NT2/D1 (cell line): Measurements from ENCODE around the gene FOXP4.
A peak's percentile ranks its signal among the peaks of the same experiment; 100 is the strongest.

Experiments
- DNase-seq: peaks from one replicate; pipeline ENCODE4 v3.0.0-alpha.2; 2011; ENCODE audit warnings: low read depth, low spot score
- H3K27me3 ChIP-seq: 2 replicates; pipeline ENCODE4 v1.6.0; 2011; ENCODE audit warnings: mild to moderate bottlenecking; ENCODE audit not compliant: insufficient read length, insufficient read depth
- H3K36me3 ChIP-seq: 2 replicates; pipeline ENCODE4 v1.6.1; 2011; ENCODE audit warnings: mild to moderate bottlenecking, low read length, mixed read lengths; ENCODE audit not compliant: insufficient read depth, insufficient read length
- H3K4me1 ChIP-seq: 2 replicates; pipeline ENCODE4 v1.5.1; 2011; ENCODE audit not compliant: insufficient read depth, insufficient read length
- H3K4me3 ChIP-seq: 2 replicates; pipeline ENCODE4 v1.5.1; 2011; ENCODE audit warnings: low read depth; ENCODE audit not compliant: insufficient read length
- H3K9ac ChIP-seq: 2 replicates; pipeline ENCODE4 v1.6.0; 2011; ENCODE audit warnings: low read depth; ENCODE audit not compliant: insufficient read length
- H3K9me3 ChIP-seq: 2 replicates; pipeline ENCODE4 v1.5.1; 2011; ENCODE audit warnings: mild to moderate bottlenecking, low read length; ENCODE audit not compliant: insufficient read depth
- SUZ12 ChIP-seq: IDR thresholded peaks from 2 replicates; pipeline ENCODE4 v1.6.1; 2011; ENCODE audit not compliant: insufficient read length, insufficient read depth; ENCODE audit errors: extremely low read depth
- YY1 ChIP-seq: IDR thresholded peaks from 2 replicates; pipeline ENCODE4 v1.6.1; 2011; ENCODE audit not compliant: insufficient read length, insufficient read depth
- ZNF274 ChIP-seq: IDR thresholded peaks from 2 replicates; pipeline ENCODE4 v1.6.1; 2011; ENCODE audit warnings: mild to moderate bottlenecking, low read depth, low read length

Gene FOXP4

GRCh38 chr6:41582540-41582939 is 36.4 kb downstream of the FOXP4 start:
- no peak for DNase-seq
- Histone ChIP-seq H3K4me3 (no peak overlapping the region), H3K9me3 (no peaks in the 10 kb centered on the region), H3K27me3 (peaks cover 5% of the 10 kb centered on the region), H3K36me3 (peaks cover 3% of the 10 kb centered on the region), H3K9ac (no peak overlapping the region), H3K4me1 (peaks cover 27% of the 10 kb centered on the region)
- TF ChIP-seq SUZ12 (no peak), ZNF274 (no peak), YY1 (no peak)

GRCh38 chr6:41583565-41583964 is 37.4 kb downstream of the FOXP4 start:
- Histone ChIP-seq H3K9me3 (no peaks in the 10 kb centered on the region), H3K4me1 (peaks cover 24% of the 10 kb centered on the region), H3K27me3 (peaks cover 8% of the 10 kb centered on the region), H3K4me3 (no peak overlapping the region), H3K36me3 (peaks cover 4% of the 10 kb centered on the region), H3K9ac (peak overlapping the region; percentile 42)
- TF ChIP-seq YY1 (no peak), SUZ12 (no peak), ZNF274 (no peak)
- DNase-seq = no peak

DNA sequence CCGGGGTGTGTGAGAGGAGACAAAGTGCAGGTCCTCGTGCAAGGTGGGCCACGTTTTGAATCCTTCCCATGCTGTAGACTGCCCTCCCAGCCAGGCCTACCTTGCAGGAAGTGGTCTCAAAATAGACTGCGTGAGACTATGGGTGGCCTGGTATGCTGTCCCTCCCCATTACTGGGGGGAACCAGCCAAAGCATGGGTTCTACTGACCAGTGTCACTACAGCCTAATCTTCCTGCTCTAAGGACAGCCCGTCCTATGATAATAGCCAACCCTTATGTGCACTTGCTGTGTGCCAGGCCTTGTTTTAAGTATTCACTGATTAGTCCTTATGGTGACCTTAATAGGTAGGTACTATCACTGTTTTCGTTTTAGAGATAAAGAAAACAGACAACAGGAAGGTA is 38.0 kb downstream of the FOXP4 start:
- Histone ChIP-seq H3K4me1 (peaks cover 25% of the 10 kb centered on the region), H3K9me3 (no peaks in the 10 kb centered on the region), H3K9ac (peak overlapping the region; percentile 42), H3K36me3 (peaks cover 8% of the 10 kb centered on the region), H3K27me3 (peaks cover 14% of the 10 kb centered on the region), H3K4me3 (no peak overlapping the region)
- no peak for DNase-seq
- no peak for TF ChIP-seq SUZ12
- TF ChIP-seq YY1 = no peak
- no peak for TF ChIP-seq ZNF274

DNA sequence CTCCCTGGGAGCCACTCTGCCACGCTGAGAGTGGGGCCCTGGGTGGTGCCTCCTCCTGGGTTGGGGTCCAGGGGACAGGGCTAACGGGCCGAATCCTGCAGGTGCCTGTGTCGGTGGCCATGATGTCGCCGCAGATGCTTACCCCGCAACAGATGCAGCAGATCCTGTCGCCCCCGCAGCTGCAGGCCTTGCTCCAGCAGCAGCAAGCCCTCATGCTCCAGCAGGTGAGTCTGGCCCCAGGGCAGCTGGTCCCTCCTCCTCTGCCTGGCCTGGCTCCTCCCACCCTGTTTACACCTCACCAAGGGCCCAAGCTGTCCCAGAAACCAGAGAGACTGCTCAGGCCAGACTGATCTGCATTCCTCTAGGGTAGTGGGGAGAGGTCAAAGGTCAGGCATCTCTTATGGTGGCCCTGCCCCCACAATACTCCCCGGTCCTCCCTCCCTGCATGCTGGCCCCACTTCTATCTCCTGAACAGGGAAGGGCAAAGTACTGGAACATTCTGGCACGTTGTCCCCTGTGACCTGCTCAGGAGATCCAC is 38.6 kb downstream of the FOXP4 start:
- H3K27me3 ChIP-seq = peaks cover 14% of the 10 kb centered on the region
- H3K36me3 ChIP-seq = peaks cover 8% of the 10 kb centered on the region
- no peaks in the 10 kb centered on the region for H3K9me3 ChIP-seq
- H3K9ac ChIP-seq = peak overlapping the region; percentile 17
- peaks cover 25% of the 10 kb centered on the region for H3K4me1 ChIP-seq
- no peak overlapping the region for H3K4me3 ChIP-seq
- no peak for DNase-seq
- no peak for TF ChIP-seq SUZ12
- no peak for TF ChIP-seq ZNF274
- no peak for TF ChIP-seq YY1

DNA sequence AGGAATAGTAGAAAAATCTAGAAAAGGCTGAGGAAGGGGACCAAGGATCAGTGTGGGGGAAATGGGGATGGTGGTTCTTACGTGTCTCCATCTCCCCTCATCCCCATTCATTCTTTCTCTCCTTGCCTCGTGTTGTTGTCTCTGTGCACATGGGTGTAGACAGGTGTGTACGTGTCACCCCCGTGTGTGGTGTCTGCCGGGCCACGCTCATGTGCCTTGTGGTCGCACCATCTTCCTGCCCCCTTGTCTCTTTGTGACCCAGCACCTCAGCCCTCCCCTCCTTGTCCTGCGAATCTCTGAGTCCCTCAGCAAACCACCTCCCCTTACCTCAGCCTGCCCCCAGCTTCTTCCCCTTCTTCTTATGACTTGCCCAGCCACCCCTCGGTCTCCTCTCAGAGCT is 39.4 kb downstream of the FOXP4 start:
- peaks cover 18% of the 10 kb centered on the region for H3K27me3 ChIP-seq
- H3K36me3 ChIP-seq = peaks cover 14% of the 10 kb centered on the region
- no peak overlapping the region for H3K4me3 ChIP-seq
- no peak for TF ChIP-seq YY1
- no peak for TF ChIP-seq SUZ12
- TF ChIP-seq ZNF274 = no peak
- no peak overlapping the region for H3K9ac ChIP-seq
- H3K9me3 ChIP-seq = no peaks in the 10 kb centered on the region
- peaks cover 25% of the 10 kb centered on the region for H3K4me1 ChIP-seq
- DNase-seq = no peak

- Histone ChIP-seq H3K36me3 (peaks cover 17% of the 10 kb centered on the region), H3K4me1 (peaks cover 23% of the 10 kb centered on the region), H3K9me3 (no peaks in the 10 kb centered on the region), H3K9ac (no peak overlapping the region), H3K27me3 (peaks cover 22% of the 10 kb centered on the region), H3K4me3 (no peak overlapping the region)
- no peak for DNase-seq
- TF ChIP-seq SUZ12 (no peak), YY1 (no peak), ZNF274 (no peak)
These were observed 40.2 kb downstream of the FOXP4 start for GRCh38 chr6:41586252-41587007.

- Histone ChIP-seq H3K9me3 (no peaks in the 10 kb centered on the region), H3K4me3 (no peak overlapping the region), H3K36me3 (peaks cover 20% of the 10 kb centered on the region), H3K9ac (no peak overlapping the region), H3K4me1 (peaks cover 19% of the 10 kb centered on the region), H3K27me3 (peaks cover 25% of the 10 kb centered on the region)
- DNase-seq = no peak
- TF ChIP-seq YY1 (no peak), ZNF274 (no peak), SUZ12 (no peak)
These were observed 41.1 kb downstream of the FOXP4 start for GRCh38 chr6:41587131-41587879.
